GM08714 (cell line): ENCODE results near the gene TLR9.

Source experiments
- H3K4me3 ChIP-seq: fragments of 200-500 bp; sonication (Bioruptor generic); 2 replicates; pipeline ENCODE4 v1.5.1; 2014; ENCODE audit warnings: mild to moderate bottlenecking, low read length, inconsistent platforms
- ZNF274 ChIP-seq: IDR thresholded peaks from 2 replicates; pipeline ENCODE4 v1.6.1; 2012; ENCODE audit warnings: mild to moderate bottlenecking, low read depth, low read length

The TLR9 gene

DNA sequence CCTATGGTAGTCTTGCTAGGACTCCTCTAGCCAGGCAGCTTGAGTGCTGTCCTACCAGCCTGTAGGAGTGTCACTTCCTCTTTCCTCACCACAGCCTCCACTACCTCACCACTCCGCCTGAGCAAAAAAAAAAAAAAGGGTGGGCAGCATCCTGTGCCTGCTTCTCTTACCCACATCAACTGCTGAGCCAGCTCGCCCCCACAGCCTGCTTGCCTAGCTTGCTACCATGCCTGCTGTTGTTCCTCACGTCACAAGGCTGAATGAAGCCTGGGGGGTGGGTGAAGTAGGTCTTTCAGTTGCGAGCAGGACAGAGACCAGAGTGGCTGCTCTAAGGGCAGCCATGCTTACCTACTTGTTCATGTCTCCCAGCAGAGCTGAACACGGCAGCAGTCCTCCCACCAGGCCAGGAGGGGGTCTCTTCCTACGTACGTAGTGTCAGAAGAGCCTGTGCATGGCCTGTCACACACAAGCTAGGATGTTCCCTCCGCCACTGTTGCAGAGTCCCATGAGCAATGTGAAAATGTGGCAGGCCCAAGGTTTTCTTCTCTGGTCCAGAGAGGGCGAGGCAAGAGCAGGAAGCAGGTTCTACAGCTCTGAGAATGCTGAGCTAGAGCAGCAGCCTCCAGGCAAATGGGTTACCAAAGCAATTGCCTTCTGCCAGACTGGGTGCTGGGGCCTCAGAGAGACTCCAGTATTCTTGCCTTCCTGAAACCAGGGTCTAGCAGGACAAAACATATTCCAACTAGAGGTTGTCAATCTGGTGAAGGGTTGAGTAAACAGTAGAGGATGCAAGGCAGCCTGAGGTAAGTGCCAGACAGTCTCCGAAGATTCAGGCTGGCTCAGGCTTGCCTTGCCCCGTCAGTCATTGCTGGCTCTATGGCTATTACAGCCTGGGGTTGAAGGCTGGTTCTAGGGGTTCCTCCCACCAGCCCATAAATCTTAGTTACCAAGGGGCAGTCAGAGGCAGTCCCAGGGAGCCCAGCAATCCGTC lies 28.2 kb upstream of the TLR9 start:
- no peak for TF ChIP-seq ZNF274
- no peak overlapping the region for H3K4me3 ChIP-seq

DNA sequence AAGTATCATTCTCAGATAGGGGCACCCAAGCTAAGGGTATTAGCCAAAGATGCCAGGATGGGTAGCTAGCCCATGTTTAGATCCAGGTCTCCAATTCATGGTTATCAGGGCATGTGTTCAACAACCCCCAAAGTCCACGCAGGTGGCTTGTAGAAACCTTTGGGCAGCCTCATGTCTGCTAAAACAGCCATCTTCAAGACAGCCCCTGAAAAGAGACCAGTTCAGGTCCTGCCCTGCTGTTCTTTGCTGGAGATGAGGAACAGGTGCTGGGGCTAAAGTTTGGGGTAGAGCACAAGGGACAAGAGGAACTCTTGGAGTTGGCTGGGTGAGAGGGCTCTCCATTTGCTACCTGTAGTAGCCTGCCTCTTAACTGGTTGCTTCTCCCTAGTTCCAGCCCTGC lies 24.7 kb upstream of the TLR9 start:
- TF ChIP-seq ZNF274 = no peak
- H3K4me3 ChIP-seq = no peak overlapping the region

DNA sequence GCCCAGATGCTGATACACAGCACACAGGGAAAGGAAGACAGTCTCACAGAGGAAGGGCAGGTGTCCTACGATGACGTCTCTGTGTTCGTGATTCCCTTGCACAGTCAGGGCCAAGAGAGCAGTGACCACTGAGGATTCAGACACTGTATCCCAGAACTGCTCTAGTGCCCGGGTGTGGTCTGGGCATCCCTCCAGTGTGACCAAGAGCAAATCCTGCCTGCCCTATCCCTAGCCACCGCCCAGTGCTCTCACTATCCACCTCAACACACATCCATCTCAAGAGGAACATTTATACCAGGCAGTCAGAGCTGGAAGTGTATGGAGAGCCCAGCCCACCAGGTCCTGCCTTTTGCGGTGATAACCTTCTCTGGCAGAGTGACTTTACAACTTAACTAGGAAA lies 24.2 kb upstream of the TLR9 start:
- TF ChIP-seq ZNF274 = no peak
- no peak overlapping the region for H3K4me3 ChIP-seq

DNA sequence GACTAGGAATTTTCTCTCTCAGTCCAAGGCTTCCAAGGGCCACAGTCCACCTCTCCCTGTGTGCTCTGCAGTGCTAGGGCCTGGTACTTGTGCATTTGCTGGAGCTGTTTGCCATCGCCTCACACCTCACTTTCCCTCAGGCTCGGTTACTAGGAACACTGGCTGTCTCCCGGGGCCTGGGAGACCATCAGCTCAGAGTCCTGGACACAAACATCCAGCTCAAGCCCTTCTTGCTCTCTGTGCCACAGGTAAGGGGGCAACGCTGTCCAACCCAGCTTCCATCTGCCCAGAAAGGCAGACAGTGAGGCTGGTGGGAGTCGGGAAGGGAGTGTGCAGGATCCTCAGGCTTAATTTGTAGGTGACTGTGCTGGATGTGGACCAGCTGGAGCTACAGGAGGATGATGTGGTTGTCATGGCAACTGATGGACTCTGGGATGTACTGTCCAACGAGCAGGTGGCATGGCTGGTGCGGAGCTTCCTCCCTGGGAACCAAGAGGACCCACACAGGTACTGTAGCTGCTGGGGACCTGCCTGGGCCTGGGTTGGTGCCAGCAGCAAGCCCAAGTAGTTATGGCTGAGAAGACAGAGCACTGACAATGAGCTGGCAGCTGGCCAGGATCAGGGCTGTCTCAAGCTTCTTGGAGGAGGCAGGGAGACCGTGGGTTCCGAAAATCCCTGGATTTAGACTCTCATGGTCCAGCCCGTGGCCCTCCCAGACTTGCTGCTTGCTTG lies 23.5 kb upstream of the TLR9 start:
- no peak overlapping the region for H3K4me3 ChIP-seq
- TF ChIP-seq ZNF274 = no peak

DNA sequence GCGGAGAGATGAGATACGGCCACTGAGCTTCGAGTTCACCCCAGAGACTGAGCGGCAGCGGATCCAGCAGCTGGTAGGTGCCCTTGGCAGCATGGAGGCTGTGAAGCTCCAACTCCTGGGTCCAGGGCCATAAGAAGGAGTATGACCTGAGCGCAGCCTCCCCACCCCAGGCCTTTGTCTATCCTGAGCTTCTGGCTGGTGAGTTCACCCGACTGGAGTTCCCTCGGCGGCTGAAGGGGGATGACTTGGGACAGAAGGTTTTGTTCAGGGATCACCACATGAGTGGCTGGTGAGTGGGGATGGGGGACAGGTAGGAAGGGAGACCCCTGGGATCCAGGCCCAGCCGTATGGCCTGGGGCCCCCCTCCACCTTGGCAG lies 22.7 kb upstream of the TLR9 start:
- no peak overlapping the region for H3K4me3 ChIP-seq
- TF ChIP-seq ZNF274 = no peak

DNA sequence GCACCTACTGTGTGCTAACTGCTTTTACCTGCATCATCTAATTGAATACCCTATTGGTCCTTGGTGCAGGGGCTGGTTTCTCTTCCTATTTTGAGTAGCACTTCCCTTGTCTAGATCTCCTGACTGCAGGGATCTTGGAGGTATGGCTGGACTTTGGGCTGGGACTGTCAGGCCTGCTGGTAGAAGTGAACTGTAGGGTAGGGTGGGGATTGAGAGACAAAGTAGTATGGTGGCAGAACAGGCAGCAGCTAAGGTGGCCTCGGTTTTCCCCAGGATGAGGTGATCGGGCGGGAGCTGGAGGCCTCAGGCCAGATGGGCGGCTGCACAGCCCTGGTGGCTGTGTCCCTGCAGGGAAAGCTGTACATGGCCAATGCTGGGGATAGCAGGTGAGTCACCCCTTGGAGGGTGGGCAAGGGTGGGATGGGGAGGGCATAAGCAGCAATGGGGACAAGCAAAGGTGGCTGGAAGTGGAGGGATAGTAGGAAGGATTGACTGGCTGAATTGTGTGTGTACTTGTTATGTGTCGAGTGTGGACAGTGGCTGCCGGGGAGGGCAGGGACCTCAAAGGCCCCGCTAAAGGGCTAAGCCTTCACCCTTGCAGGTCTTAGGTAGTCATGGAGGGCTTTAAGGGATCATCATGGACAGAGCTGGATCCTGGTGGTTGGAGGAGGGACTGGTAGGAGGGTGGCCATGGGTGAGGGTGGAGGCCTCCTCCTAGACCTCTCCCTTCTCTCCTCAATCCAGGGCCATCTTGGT lies 22.1 kb upstream of the TLR9 start:
- no peak overlapping the region for H3K4me3 ChIP-seq
- TF ChIP-seq ZNF274 = no peak

DNA sequence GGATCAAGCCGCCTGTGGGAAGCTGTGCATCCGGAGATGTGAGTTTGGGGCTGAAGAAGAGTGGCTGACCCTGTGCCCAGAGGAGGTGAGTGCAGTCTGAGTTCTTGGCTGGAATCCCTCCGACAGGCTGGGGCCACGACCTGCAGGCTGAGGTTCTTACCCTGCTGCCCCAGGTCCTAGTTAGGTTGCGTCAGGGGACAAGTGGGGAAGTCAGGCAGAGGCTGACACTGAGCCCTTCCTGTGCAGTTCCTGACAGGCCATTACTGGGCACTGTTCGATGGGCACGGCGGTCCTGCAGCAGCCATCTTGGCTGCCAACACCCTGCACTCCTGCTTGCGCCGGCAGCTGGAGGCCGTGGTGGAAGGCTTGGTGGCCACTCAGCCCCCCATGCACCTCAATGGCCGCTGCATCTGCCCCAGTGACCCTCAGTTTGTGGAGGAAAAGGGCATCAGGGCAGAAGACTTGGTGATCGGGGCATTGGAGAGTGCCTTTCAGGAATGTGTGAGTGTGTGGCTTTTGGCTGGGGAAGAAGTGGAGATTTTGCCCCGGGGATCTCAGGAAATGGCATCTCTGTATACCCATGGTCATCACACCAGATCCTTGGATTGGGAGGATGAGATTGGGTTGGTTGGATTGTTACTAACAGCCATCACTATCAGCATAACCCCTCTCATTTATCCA lies 21.4 kb upstream of the TLR9 start:
- H3K4me3 ChIP-seq = no peak overlapping the region
- TF ChIP-seq ZNF274 = no peak

DNA sequence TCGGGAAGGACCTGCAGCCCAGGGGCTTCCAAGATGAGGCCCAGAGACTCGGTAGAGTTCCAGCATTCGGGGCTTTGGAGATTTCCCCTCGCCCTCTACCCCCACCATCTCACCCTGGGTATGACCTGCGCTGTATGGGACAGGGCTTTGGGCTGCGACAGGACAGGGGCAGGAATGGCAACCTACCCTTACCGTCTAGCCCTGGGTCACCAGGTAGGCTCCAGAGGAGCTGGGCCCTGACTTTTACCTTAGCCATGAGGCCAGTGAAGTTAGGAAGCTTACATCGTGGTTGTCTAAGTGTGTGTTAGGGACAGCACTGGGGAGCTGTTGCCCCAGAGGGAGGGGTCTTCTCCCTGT lies 20.8 kb upstream of the TLR9 start:
- H3K4me3 ChIP-seq = peak overlapping the region; percentile 54; the same call in 1 of the 2 replicates

DNA sequence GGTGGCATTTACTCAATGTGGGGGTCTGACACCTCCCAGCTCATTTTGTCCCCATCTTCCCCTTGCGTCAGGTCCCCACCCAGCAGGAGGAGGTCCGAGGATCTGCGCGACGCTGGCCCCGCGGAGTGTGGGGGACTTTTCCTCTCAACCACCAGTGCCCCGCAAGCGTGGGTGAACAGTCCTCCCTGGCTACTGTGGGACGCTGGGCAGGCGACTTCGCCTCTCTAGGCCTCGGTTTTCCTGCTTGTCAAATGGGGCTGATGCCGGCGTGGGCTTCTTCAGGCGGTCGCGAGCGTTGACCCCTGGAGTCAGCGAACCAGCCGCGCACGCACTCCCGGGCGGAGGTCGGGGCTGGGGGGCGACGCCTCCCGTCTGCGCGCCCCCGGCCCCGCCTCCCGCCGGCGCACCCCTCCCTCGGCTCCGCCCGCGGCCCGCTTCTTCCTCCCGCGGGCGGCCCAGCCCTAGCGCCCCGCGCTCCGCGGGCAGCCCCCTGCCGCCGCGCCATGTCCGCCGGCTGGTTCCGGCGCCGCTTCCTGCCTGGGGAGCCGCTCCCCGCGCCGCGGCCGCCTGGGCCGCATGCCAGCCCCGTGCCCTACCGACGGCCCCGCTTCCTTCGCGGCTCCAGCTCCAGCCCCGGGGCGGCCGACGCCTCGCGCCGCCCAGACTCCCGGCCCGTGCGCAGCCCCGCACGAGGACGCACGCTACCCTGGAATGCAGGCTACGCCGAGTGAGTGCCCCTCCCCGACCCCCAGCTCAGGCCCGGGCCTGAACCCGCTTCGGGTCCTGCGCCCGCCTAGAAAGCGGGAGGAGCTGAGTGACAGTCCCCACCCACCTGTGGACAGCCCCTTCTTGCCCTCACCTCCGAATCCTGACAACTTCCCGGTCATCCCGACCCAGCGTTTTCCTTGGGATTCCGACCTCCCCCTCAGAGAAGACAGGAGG lies 20.1 kb upstream of the TLR9 start, which contains the start of gene PPM1M:
Gene PPM1M (plus strand): TSS at position 438 of the 942 bp plus-strand sequence. CDS start 66 bp downstream, at position 504.
- peak within 1 kb of the TSS; percentile 54; the same call in 1 of the 2 replicates for H3K4me3 ChIP-seq
- TF ChIP-seq ZNF274 = no peak

More for the DNA sequence above, 20.8 kb upstream of the TLR9 start:
- TF ChIP-seq ZNF274 = no peak

DNA sequence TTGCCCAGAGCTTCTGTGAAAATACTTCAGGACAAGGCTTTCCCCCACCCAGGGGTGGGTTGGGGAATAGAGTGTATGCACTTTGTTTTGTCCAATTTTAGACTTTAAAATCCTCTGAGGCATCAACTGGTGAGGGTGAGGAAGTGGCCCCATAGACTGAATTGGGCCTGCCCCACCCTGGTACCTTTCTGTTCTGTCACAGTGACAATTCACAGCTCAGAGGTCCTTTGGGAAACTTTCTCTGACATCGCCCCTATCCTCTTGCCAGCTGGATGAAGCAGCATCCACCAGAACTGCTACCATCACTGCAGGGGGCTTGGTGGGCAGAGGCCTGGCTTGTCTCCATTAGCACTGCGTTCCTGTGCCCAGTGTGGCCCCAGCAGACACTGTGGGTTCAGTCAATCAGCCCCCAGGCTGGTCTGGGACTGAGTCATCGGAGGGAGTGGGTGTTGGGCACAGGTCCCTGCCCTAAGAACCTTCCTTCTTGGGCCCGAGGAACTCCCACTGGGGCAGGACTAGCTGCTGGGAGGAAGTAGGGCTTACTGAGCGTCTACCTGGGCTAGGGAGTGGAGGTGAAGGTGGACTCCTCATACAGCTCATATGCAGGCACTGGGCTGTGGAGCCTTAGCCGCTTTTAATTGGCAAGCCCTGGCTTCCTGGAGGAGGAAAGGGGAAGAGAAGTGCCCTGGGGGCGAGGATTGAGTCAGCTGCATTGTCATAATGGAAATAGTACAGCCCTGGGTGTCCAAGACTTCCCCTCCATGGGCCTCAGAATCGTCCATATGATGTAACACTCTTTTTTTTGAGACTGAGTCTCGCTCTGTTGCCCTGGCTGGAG lies 18.6 kb upstream of the TLR9 start:
- TF ChIP-seq ZNF274 = no peak
- no peak overlapping the region for H3K4me3 ChIP-seq

DNA sequence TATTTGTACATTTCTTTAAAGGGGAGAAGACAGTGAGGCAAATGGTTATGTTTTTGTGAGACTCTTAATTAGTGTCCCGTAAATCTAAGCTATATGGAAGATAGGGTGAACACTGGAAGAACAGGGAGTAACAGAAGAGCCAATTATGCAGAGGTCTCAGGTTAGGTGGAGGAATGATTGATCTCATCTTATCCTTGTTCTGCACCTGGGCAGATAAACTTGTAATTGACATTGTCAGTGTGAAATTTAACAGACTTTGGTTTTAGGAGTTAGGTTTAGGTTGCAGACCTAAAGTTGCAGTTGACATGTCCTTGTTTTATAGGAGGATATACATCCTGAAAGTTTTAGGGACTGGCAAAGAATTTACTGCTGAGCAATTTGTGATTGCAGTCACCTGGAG lies 16.6 kb upstream of the TLR9 start:
- H3K4me3 ChIP-seq = no peak overlapping the region
- no peak for TF ChIP-seq ZNF274

DNA sequence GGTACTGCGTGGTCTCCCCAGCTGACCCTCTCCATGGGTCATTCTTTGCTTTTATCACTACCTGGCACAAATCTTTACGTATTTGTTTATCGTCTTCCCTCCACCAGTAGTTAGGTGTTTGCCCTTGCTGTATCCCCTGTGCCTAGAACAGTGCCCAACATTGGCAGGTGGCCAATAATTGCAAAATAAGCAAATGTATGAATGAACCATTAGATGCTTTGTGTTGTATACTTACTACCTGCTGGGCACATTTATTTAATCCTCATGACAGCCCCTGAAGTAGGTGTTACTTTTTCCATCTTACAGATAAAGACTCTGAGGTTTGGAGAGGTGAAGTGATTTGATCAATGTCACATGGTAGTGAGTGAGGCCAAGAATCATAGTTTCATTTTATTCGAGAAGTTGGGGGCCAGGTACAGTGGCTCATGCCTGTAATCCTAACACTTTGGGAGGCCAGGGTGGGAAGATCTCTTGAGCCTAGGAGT lies 15.5 kb upstream of the TLR9 start:
- no peak overlapping the region for H3K4me3 ChIP-seq
- TF ChIP-seq ZNF274 = no peak
